LNCaP clone FGC (cell line): ENCODE measurements around the gene GHR.
A peak's percentile ranks its signal among the peaks of the same experiment; 100 is the strongest.

Source experiments
- DNase-seq: peaks from one replicate; pipeline ENCODE4 v3.0.0-alpha.2; 2011; ENCODE audit warnings: low read depth
- H3K4me3 ChIP-seq: 2 replicates; pipeline ENCODE4 v1.5.1; 2011; ENCODE audit warnings: mild to moderate bottlenecking, low read depth, low read length, control low read depth
- CTCF ChIP-seq: IDR thresholded peaks from 2 replicates; pipeline ENCODE4 v1.5.1; 2012; ENCODE audit warnings: mild to moderate bottlenecking; ENCODE audit not compliant: control insufficient read depth, insufficient read depth; ENCODE audit errors: extremely low read depth

GHR gene

DNA sequence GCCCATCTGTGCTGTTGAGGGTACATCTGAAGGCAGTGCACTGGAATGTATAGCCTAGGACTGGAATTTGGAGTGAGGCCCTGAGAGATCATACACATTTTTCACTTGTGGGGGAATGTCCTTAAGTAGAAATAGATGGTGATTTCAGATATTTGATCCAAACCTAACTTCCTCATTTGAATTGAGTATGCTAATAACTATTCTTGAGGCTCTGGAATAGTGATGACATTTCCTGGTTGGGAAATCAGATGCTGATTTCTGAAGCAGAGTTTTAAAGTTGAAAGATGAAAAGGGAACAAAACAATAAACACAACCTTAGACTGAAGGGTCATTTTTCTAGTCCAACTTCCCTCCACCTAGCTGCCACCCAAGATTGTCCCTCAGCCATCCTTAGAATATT, 170.4 kb downstream of the GHR start:
- no peak overlapping the region for H3K4me3 ChIP-seq
- DNase-seq = no peak
- TF ChIP-seq CTCF = no peak

- no peak overlapping the region for H3K4me3 ChIP-seq
- no peak for TF ChIP-seq CTCF
- DNase-seq = no peak
Measured at GRCh38 chr5:42595597-42595996, 172.4 kb downstream of the GHR start.

DNA sequence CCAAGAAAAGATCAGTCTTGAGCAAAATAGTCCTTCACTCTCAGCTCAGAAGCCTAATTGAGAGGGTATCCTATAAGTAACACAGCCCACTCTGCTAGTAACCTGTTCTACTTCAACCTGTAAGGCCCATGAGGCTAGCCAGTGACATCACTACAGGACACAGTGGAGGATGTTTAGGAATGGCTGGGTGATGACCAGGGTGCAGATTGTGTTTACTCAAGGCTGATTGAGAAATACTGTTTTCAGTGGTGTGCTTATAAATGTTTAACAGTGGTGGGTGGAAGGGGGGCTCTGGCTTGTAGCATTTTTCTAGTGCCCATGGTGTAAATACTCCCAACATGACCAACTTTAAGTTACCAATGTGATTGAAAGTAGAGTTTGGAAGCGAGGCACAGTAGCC, 173.6 kb downstream of the GHR start:
- no peak overlapping the region for H3K4me3 ChIP-seq
- no peak for DNase-seq
- no peak for TF ChIP-seq CTCF

DNA sequence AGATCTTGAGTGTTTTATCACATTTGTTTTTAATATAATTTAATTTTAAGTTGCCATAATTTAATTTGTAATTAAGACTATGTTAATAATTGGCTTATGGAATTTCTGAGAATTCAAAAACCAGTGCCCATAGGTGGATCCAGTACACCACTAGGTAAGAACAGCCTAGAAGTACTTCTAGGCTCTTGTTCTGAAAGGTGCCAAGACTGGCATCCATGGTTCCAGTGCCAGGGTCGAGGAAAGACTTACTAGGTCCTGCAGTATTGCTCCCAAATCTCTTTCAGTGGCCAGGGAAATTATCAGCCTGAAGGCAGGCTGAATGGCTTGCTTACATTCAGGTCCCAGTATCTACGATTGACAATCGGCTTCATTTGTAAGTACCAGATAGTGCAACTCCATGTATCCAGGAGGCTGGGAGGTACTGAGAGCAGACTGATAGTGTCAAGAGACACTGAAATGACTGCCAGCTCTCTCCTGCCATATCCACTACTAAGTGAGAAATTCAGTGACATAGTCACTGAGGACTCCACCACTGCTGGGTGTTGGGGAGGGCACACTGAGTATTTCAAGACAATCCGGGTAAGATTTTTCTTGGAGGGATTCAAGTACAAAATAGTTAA, 174.2 kb downstream of the GHR start:
- H3K4me3 ChIP-seq = no peak overlapping the region
- TF ChIP-seq CTCF = no peak
- DNase-seq = no peak

- H3K4me3 ChIP-seq = no peak overlapping the region
- no peak for TF ChIP-seq CTCF
- DNase-seq = no peak
Measured at GRCh38 chr5:42598311-42598710, 175.1 kb downstream of the GHR start.

- TF ChIP-seq CTCF = no peak
- peak; percentile 41 for DNase-seq
- H3K4me3 ChIP-seq = no peak overlapping the region
Measured at GRCh38 chr5:42599106-42599505, 175.9 kb downstream of the GHR start.

DNA sequence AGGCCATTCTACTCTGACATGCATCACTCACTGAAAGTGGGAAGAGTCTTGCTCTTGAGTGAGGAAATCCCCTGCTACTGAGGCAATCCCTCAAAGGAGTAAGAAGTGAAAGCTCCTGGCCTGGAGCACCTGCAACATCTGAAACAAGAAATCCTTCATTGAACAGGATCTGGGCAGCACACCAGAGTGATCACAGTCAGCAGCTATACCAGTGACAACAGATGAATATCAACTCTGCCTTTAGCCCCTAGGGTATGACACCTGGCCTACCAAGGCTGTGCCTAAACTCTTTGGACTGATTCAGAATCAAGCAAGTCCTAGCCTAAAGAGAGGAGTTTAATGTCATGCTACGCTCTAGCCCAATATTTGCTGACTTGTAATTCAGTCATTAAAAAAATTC, 177.2 kb downstream of the GHR start:
- no peak for TF ChIP-seq CTCF
- no peak overlapping the region for H3K4me3 ChIP-seq
- DNase-seq = no peak
